Lung (tissue), 12 donors: ENCODE results near the gene CDH7. TPM values are rescaled to one million over a fixed set of nuclear protein-coding genes. Genes with fewer than 3 reads are reported as not detected.

ENCODE experiments used
- ATAC-seq: fragments of 200-7000 bp; cut with Tn5 transposase; one replicate; pipeline ENCODE4 v1.9.1; 2020; ENCODE audit warnings: moderate number of reproducible peaks; ENCODE audit not compliant: insufficient read depth, low FRiP score
- DNase-seq, 3 donors: peaks; one replicate each; pipeline ENCODE4 v3.0.0-alpha.2; 2013 to 2017
- H3K27ac ChIP-seq, 2 donors: one replicate each; pipeline ENCODE4 v1.5.1; 2013; ENCODE audit warnings: mild to moderate bottlenecking in 2 of 2, moderate library complexity in 2 of 2, control low read depth in 1 of 2, inconsistent platforms in 1 of 2, low read depth in 1 of 2, low read length in 1 of 2
- H3K27me3 ChIP-seq, 3 donors: one replicate each; pipeline ENCODE4 v1.5.1; 2013; ENCODE audit warnings: low read length in 2 of 3; ENCODE audit not compliant: control insufficient read depth in 3 of 3, insufficient read depth in 3 of 3
- H3K36me3 ChIP-seq, 4 donors: one replicate each; pipeline ENCODE4 v1.5.1; 2013; ENCODE audit warnings: low read length in 4 of 4, mild to moderate bottlenecking in 1 of 4, moderate library complexity in 1 of 4; ENCODE audit not compliant: control insufficient read depth in 4 of 4, insufficient read depth in 4 of 4
- H3K4me1 ChIP-seq, 5 donors: one replicate each; pipeline ENCODE4 v1.5.1; 2013; ENCODE audit warnings: low read length in 5 of 5, mild to moderate bottlenecking in 2 of 5, moderate library complexity in 1 of 5; ENCODE audit not compliant: control insufficient read depth in 5 of 5, insufficient read depth in 5 of 5
- H3K4me3 ChIP-seq: one replicate; pipeline ENCODE4 v1.5.1; 2013; ENCODE audit warnings: mild to moderate bottlenecking, control low read depth, moderate library complexity
- H3K9ac ChIP-seq, 2 donors: one replicate each; pipeline ENCODE4 v1.5.1; 2013; ENCODE audit warnings: low read length in 2 of 2, control low read depth in 1 of 2; ENCODE audit not compliant: insufficient read depth in 1 of 2
- H3K9me3 ChIP-seq, 4 donors: one replicate each; pipeline ENCODE4 v1.5.1; 2013; ENCODE audit warnings: low read length in 3 of 4, mild to moderate bottlenecking in 1 of 4, moderate library complexity in 1 of 4; ENCODE audit not compliant: control insufficient read depth in 4 of 4, insufficient read depth in 3 of 4
- CTCF ChIP-seq: IDR thresholded peaks from 2 replicates; pipeline ENCODE4 v1.5.1; 2012; ENCODE audit warnings: mild to moderate bottlenecking; ENCODE audit errors: control extremely low read depth, extremely low read depth
- WGBS, 2 donors: extraction: QIAGEN DNeasy Blood & Tissue Kit; methylation state at CpG; one replicate each; pipeline ENCODE4 v1.1.7; 2013; 5-methylcytosine and 5-hydroxymethylcytosine counted together
- polyA plus RNA-seq, 2 donors: library from polyadenylated mRNA; stranded (reverse); fragments of 200-250 nt; gene quantifications; one replicate each; pipeline ENCODE4 v1.2.1, GENCODE V29; 2013
- total RNA-seq, 2 donors: library from RNA; depleted of rRNA in 1 of 2; stranded (reverse); fragments of >200 nt in 1 of 2; gene quantifications; one replicate each; pipeline ENCODE4 v1.2.1, GENCODE V29; 2014 to 2021
- donor health status: control.
- donor health status: control.
- donor health status: Bipolar disorder and iron deficiency.
- donor health status: healthy.
- donor health status: DM: yes; HTN: yes; CAD: no.

The CDH7 gene
- total and polyA plus RNA-seq, 4 donors, result 0.07 to 0.40 TPM; not detected in 2

DNA sequence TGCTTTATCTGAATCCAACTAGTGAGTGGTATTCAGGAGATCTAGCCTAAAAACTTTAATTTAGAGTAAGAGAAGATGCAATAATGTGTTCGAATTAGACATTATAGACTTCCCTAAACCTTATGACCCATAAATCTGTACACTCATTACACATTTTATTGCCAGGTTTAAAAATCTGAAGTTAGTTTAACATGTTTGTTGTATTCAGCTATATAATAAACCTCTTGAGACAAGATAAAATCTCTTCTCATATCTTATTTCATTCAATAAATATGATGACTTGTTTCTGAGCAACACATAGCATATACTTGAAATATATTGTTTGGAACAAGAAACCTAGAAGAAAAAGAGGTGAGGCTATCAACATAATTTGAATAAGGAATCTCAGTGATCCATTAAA is 150.7 kb downstream of the CDH7 start:
- no peak for TF ChIP-seq CTCF
- Histone ChIP-seq H3K9ac (no peak overlapping the region), H3K27ac (no peak overlapping the region), H3K9me3 (no peaks in the 10 kb centered on the region), H3K36me3 (no peaks in the 10 kb centered on the region), H3K4me1 (peaks cover 0 to 4% (median 0%) of the 10 kb centered on the region in 5 donors), H3K4me3 (no peak overlapping the region), H3K27me3 (no peaks in the 10 kb centered on the region)
- ATAC-seq (no peak), DNase-seq (no peak)
- 84 to 88% methylated on average over 1 of the region's 1 CpG for WGBS, 2 donors

DNA sequence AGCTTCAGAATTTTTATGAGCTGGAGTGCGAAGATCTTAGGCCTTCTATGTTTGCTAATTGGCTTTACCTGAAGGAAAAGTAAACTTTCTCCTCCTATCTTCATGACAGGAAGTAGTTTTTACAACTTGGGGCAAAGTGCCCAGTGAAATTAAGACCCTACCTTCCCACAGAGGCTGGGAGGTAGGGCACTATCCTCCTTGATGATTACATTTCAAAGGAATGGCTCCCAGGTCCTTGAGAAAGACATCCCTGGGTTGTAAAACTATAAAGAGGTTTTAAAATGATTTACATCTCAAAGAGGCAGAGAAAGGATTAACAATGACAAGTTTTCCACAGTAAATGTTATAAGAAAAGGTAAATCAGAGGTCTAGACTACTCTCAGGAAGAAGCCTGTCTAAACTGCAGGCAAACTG is 155.8 kb downstream of the CDH7 start:
- Histone ChIP-seq H3K9me3 (no peaks in the 10 kb centered on the region), H3K4me3 (no peak overlapping the region), H3K36me3 (no peaks in the 10 kb centered on the region), H3K9ac (no peak overlapping the region), H3K27ac (no peak overlapping the region), H3K27me3 (no peaks in the 10 kb centered on the region), H3K4me1 (peaks cover 0 to 4% (median 0%) of the 10 kb centered on the region in 5 donors)
- 76 to 81% methylated on average over 1 of the region's 1 CpG for WGBS, 2 donors
- ATAC-seq (no peak), DNase-seq (no peak)
- TF ChIP-seq CTCF, result no peak

GRCh38 chr18:65907281-65907680 is 156.5 kb downstream of the CDH7 start:
- Histone ChIP-seq H3K27ac (no peak overlapping the region), H3K36me3 (no peaks in the 10 kb centered on the region), H3K9ac (no peak overlapping the region), H3K4me1 (peaks cover 0 to 4% (median 0%) of the 10 kb centered on the region in 5 donors), H3K27me3 (no peaks in the 10 kb centered on the region), H3K9me3 (no peaks in the 10 kb centered on the region), H3K4me3 (no peak overlapping the region)
- DNase-seq (no peak), ATAC-seq (no peak)
- no peak for TF ChIP-seq CTCF
- WGBS, 2 donors, result 70 to 71% methylated on average over 2 of the region's 2 CpGs

GRCh38 chr18:65919018-65919417 is 168.2 kb downstream of the CDH7 start:
- Histone ChIP-seq H3K9ac (no peak overlapping the region), H3K36me3 (no peaks in the 10 kb centered on the region), H3K4me1 (peaks cover 0 to 8% (median 0%) of the 10 kb centered on the region in 5 donors), H3K9me3 (no peaks in the 10 kb centered on the region), H3K27ac (no peak overlapping the region), H3K4me3 (no peak overlapping the region), H3K27me3 (no peaks in the 10 kb centered on the region)
- 74 to 75% methylated on average over 3 of the region's 3 CpGs for WGBS, 2 donors
- DNase-seq (no peak), ATAC-seq (no peak)
- TF ChIP-seq CTCF, result no peak
